ENCODE data around the gene CCDC192. TPM values are rescaled to one million over a fixed set of nuclear protein-coding genes. Genes with fewer than 3 reads are reported as not detected.

The CCDC192 gene
- total RNA-seq, 1 experiment from 2014 or later, result 0.52 TPM

DNA sequence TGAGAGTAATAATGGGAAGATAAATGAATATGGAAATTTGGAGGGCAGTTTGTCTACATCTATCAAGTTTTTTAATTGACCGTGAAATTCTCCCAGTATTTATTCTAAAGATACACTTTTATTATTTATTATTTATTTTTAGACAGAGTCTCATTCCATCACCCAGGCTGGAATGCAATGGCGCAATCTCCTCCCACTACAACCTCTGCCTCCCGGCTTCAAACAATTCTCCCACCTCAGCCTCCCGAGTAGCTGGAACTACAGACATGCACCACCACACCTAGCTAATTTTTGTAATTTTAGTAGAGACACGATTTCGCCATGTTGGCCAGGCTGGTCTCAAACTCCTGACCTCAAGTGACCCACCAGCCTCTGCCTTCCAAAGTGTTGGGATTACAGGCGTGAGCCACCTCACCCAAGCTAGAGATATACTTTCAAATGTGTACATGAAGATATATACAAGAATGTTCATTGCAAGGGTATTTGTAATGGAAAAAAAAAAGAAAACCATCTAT is 282.7 kb downstream of the CCDC192 start (continued):
- TF ChIP-seq, protein P1, sequence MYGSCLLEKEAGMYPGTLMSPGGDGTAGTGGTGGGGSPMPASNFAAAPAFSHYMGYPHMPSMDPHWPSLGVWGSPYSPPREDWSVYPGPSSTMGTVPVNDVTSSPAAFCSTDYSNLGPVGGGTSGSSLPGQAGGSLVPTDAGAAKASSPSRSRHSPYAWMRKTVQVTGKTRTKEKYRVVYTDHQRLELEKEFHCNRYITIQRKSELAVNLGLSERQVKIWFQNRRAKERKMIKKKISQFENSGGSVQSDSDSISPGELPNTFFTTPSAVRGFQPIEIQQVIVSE (CRISPR knock-in tag; IDR thresholded peaks at IDR 0.05; ENCODE audit: borderline replicate concordance), result no peak
- TF ChIP-seq, protein P2, sequence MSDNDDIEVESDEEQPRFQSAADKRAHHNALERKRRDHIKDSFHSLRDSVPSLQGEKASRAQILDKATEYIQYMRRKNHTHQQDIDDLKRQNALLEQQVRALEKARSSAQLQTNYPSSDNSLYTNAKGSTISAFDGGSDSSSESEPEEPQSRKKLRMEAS (CRISPR knock-in tag; IDR thresholded peaks at IDR 0.05), result no peak
- TF ChIP-seq E2F5 (CRISPR knock-in tag; IDR thresholded peaks at IDR 0.05) (no peak), RELA (CRISPR knock-in tag; IDR thresholded peaks at IDR 0.05; ENCODE audit: borderline replicate concordance) (no peak), MYBL2 (CRISPR knock-in tag; IDR thresholded peaks at IDR 0.05) (no peak)

DNA sequence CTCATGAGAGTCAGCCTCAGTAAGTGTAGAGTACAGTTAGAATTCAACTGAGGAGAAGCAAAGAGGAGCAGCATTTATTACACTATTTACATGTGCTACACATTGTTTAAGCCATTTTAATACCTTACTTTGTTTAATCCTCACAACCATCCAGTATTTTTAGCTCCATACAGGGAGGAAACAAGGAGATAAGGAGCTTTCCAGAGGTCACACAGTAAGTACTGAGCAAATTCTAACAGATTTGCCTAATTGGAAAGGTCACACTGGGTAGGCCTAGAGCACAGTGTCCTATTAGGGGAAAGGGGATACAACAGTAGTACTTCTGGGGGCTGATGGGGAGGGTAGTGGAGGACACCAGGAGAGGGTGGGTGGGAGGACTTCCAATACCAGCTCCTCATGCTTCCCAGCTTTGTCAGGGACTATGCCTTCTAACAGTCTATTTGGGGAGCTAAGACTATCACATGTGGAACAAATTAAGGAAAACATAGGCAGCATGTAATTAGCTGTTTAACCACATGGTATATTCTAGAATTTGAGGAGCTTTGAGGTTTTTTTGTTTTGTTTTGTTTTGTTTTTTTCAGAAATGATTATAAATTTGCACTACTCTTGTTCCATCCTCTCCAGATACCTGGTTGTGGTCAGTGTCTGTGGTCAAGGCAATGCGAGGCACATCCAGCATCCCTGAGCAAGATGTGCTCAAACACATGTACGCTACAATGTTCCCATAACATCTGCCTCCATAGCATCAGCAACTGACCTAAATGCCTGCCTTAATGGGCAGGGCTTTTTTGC is 284.4 kb downstream of the CCDC192 start:
- Mint-ChIP-seq H3K36me3 (no peaks in the 10 kb centered on the region), H3K27ac (no peak overlapping the region), H3K4me1 (no peaks in the 10 kb centered on the region), H3K9me3 (no peaks in the 10 kb centered on the region), H3K4me3 (no peak overlapping the region), H3K27me3 (ENCODE audit: low read depth) (no peaks in the 10 kb centered on the region)
- ChIA-PET CTCF (no interaction called here), POLR2A (no interaction called here)
- TF ChIP-seq MLX (CRISPR knock-in tag; IDR thresholded peaks at IDR 0.05), result no peak
- TF ChIP-seq NR1H2 (CRISPR knock-in tag; IDR thresholded peaks at IDR 0.05), result no peak
- TF ChIP-seq RELA (CRISPR knock-in tag; IDR thresholded peaks at IDR 0.05; ENCODE audit: borderline replicate concordance), result no peak
- no peak for TF ChIP-seq ZNF416 (CRISPR knock-in tag; IDR thresholded peaks at IDR 0.05)
- TF ChIP-seq NR3C1 (CRISPR knock-in tag; conservative IDR thresholded peaks at IDR 0.05; ENCODE audit: low read depth), result no peak
- no peak for TF ChIP-seq PRRX2 (CRISPR knock-in tag; IDR thresholded peaks at IDR 0.05)
- TF ChIP-seq OVOL2 (CRISPR knock-in tag; IDR thresholded peaks at IDR 0.05; ENCODE audit: borderline replicate concordance), result no peak
- TF ChIP-seq E2F1 (CRISPR knock-in tag; IDR thresholded peaks at IDR 0.05), result no peak
- TF ChIP-seq, protein P3, sequence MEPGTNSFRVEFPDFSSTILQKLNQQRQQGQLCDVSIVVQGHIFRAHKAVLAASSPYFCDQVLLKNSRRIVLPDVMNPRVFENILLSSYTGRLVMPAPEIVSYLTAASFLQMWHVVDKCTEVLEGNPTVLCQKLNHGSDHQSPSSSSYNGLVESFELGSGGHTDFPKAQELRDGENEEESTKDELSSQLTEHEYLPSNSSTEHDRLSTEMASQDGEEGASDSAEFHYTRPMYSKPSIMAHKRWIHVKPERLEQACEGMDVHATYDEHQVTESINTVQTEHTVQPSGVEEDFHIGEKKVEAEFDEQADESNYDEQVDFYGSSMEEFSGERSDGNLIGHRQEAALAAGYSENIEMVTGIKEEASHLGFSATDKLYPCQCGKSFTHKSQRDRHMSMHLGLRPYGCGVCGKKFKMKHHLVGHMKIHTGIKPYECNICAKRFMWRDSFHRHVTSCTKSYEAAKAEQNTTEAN (CRISPR knock-in tag; IDR thresholded peaks at IDR 0.05), result no peak
- no peak for TF ChIP-seq ZBTB21 (CRISPR knock-in tag; IDR thresholded peaks at IDR 0.05; ENCODE audit: borderline replicate concordance)
- TF ChIP-seq, protein P4, sequence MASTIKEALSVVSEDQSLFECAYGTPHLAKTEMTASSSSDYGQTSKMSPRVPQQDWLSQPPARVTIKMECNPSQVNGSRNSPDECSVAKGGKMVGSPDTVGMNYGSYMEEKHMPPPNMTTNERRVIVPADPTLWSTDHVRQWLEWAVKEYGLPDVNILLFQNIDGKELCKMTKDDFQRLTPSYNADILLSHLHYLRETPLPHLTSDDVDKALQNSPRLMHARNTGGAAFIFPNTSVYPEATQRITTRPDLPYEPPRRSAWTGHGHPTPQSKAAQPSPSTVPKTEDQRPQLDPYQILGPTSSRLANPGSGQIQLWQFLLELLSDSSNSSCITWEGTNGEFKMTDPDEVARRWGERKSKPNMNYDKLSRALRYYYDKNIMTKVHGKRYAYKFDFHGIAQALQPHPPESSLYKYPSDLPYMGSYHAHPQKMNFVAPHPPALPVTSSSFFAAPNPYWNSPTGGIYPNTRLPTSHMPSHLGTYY (CRISPR knock-in tag; IDR thresholded peaks at IDR 0.05), result no peak
- no peak for TF ChIP-seq FOXP4 (CRISPR knock-in tag; IDR thresholded peaks at IDR 0.05)
- TF ChIP-seq E2F5 (CRISPR knock-in tag; IDR thresholded peaks at IDR 0.05), result no peak
- TF ChIP-seq RORB (CRISPR knock-in tag; IDR thresholded peaks at IDR 0.05), result no peak
- DNase-seq (ENCODE audit: low spot score) (no peak), ATAC-seq (no peak)

Measured in WTC11 (cell line).